Esophagus (tissue), 2 donors: Measurements from ENCODE around the gene AOPEP. TPM values are rescaled to one million over a fixed set of nuclear protein-coding genes. Genes with fewer than 3 reads are reported as not detected.
A peak's percentile ranks its signal among the peaks of the same experiment; 100 is the strongest.

ENCODE experiments used
- H3K27ac ChIP-seq, 2 donors: one replicate each; pipeline ENCODE4 v1.5.1; 2013; ENCODE audit warnings: low read depth in 2 of 2, mild to moderate bottlenecking in 2 of 2, inconsistent platforms in 1 of 2, low read length in 1 of 2, moderate library complexity in 1 of 2
- H3K27me3 ChIP-seq, 2 donors: one replicate each; pipeline ENCODE4 v1.6.1; 2013; ENCODE audit warnings: low read length in 2 of 2, control low read depth in 1 of 2, mild to moderate bottlenecking in 1 of 2; ENCODE audit not compliant: insufficient read depth in 2 of 2, control insufficient read depth in 1 of 2
- H3K36me3 ChIP-seq, 2 donors: one replicate each; pipeline ENCODE4 v1.6.1; 2013; ENCODE audit warnings: low read length in 1 of 2; ENCODE audit not compliant: control insufficient read depth in 2 of 2, insufficient read depth in 2 of 2
- H3K4me1 ChIP-seq, 2 donors: one replicate each; pipeline ENCODE4 v1.6.1; 2013; ENCODE audit warnings: low read length in 1 of 2; ENCODE audit not compliant: control insufficient read depth in 2 of 2, insufficient read depth in 2 of 2
- H3K4me3 ChIP-seq, 2 donors: one replicate each; pipeline ENCODE4 v1.5.1; 2013; ENCODE audit warnings: low read length in 2 of 2, mild to moderate bottlenecking in 2 of 2, low read depth in 1 of 2, moderate library complexity in 1 of 2
- H3K9me3 ChIP-seq, 2 donors: one replicate each; pipeline ENCODE4 v1.6.1; 2013; ENCODE audit warnings: mild to moderate bottlenecking in 2 of 2, low read depth in 1 of 2, low read length in 1 of 2, moderate library complexity in 1 of 2; ENCODE audit not compliant: control insufficient read depth in 2 of 2, insufficient read depth in 1 of 2
- WGBS, 2 donors: extraction: QIAGEN DNeasy Blood & Tissue Kit; methylation state at CpG; one replicate each; pipeline ENCODE4 v1.1.7; 2013; 5-methylcytosine and 5-hydroxymethylcytosine counted together
- polyA plus RNA-seq, 2 donors: library from polyadenylated mRNA; stranded (reverse); fragments of 200-250 nt; gene quantifications; one replicate each; pipeline ENCODE4 v1.2.3, GENCODE V29; 2013
- donor health status: healthy with polysubstance abuse.
- donor health status: Bipolar disorder and iron deficiency.

The AOPEP gene
- polyA plus RNA-seq, 2 donors: 99.6 to 111 TPM

GRCh38 chr9:95090023-95090791 lies 363.7 kb downstream of the AOPEP start:
- Histone ChIP-seq H3K4me1 (peaks cover 17 to 58% of the 10 kb centered on the region in 2 donors), H3K27ac (peak overlapping the region; percentile 88 to 94), H3K27me3 (no peaks in the 10 kb centered on the region), H3K9me3 (no peaks in the 10 kb centered on the region), H3K36me3 (peaks cover 0 to 21% of the 10 kb centered on the region in 2 donors), H3K4me3 (no peak overlapping the region)
- 25 to 39% methylated on average over 22 of the region's 22 CpGs for WGBS, 2 donors

- Histone ChIP-seq H3K27ac (peak overlapping the region; percentile 88 to 94), H3K36me3 (peaks cover 0 to 14% of the 10 kb centered on the region in 2 donors), H3K4me3 (no peak overlapping the region), H3K4me1 (peaks cover 19 to 52% of the 10 kb centered on the region in 2 donors), H3K27me3 (no peaks in the 10 kb centered on the region), H3K9me3 (no peaks in the 10 kb centered on the region)
- WGBS, 2 donors: 43 to 54% methylated on average over 14 of the region's 14 CpGs
These were observed 364.5 kb downstream of the AOPEP start for GRCh38 chr9:95090871-95091577.

- H3K27me3 ChIP-seq: no peaks in the 10 kb centered on the region
- H3K4me1 ChIP-seq: peaks cover 19 to 53% of the 10 kb centered on the region in 2 donors
- H3K36me3 ChIP-seq: peaks cover 0 to 9% of the 10 kb centered on the region in 2 donors
- H3K4me3 ChIP-seq: no peak overlapping the region
- no peaks in the 10 kb centered on the region for H3K9me3 ChIP-seq
- 25 to 35% methylated on average over 12 of the region's 12 CpGs for WGBS, 2 donors
- H3K27ac ChIP-seq: peak overlapping the region; percentile 88 to 94
These were observed 365.2 kb downstream of the AOPEP start for GRCh38 chr9:95091601-95092261.

- H3K4me1 ChIP-seq: peaks cover 19 to 52% of the 10 kb centered on the region in 2 donors
- H3K9me3 ChIP-seq: no peaks in the 10 kb centered on the region
- no peaks in the 10 kb centered on the region for H3K27me3 ChIP-seq
- peaks cover 0 to 15% of the 10 kb centered on the region in 2 donors for H3K36me3 ChIP-seq
- WGBS, 2 donors: 30 to 42% methylated on average over 19 of the region's 19 CpGs
- H3K27ac ChIP-seq: peak overlapping the region; percentile 88 to 94
- H3K4me3 ChIP-seq: no peak overlapping the region
These were observed 366.0 kb downstream of the AOPEP start for GRCh38 chr9:95092262-95093072.

GRCh38 chr9:95093586-95093985 lies 367.1 kb downstream of the AOPEP start:
- Histone ChIP-seq H3K4me3 (no peak overlapping the region), H3K36me3 (peaks cover 0 to 15% of the 10 kb centered on the region in 2 donors), H3K27me3 (no peaks in the 10 kb centered on the region), H3K9me3 (no peaks in the 10 kb centered on the region), H3K4me1 (peaks cover 22 to 47% of the 10 kb centered on the region in 2 donors), H3K27ac (peak overlapping the region; percentile 34 to 94)
- WGBS, 2 donors: 82 to 83% methylated on average over 16 of the region's 16 CpGs

- Histone ChIP-seq H3K4me3 (no peak overlapping the region), H3K27me3 (no peaks in the 10 kb centered on the region), H3K4me1 (peaks cover 22 to 43% of the 10 kb centered on the region in 2 donors), H3K27ac (peak overlapping the region in 1 of 2 donors; percentile 51), H3K36me3 (peaks cover 0 to 12% of the 10 kb centered on the region in 2 donors), H3K9me3 (no peaks in the 10 kb centered on the region)
- 81 to 89% methylated on average over 10 of the region's 10 CpGs for WGBS, 2 donors
These were observed 367.5 kb downstream of the AOPEP start for GRCh38 chr9:95094002-95094401.

GRCh38 chr9:95095641-95096355 lies 369.3 kb downstream of the AOPEP start:
- Histone ChIP-seq H3K27ac (peak overlapping the region; percentile 27 to 56), H3K9me3 (no peaks in the 10 kb centered on the region), H3K27me3 (no peaks in the 10 kb centered on the region), H3K4me1 (peaks cover 20 to 39% of the 10 kb centered on the region in 2 donors), H3K36me3 (peaks cover 0 to 8% of the 10 kb centered on the region in 2 donors), H3K4me3 (no peak overlapping the region)
- WGBS, 2 donors: 77 to 79% methylated on average over 22 of the region's 22 CpGs

- H3K27ac ChIP-seq: peak overlapping the region in 1 of 2 donors; percentile 11
- H3K4me3 ChIP-seq: no peak overlapping the region
- peaks cover 16 to 37% of the 10 kb centered on the region in 2 donors for H3K4me1 ChIP-seq
- H3K36me3 ChIP-seq: peaks cover 0 to 8% of the 10 kb centered on the region in 2 donors
- H3K27me3 ChIP-seq: no peaks in the 10 kb centered on the region
- WGBS, 2 donors: 96% methylated on average over 12 of the region's 12 CpGs
- H3K9me3 ChIP-seq: no peaks in the 10 kb centered on the region
These were observed 369.9 kb downstream of the AOPEP start for GRCh38 chr9:95096381-95096780.
